Panc1 (cell line): ENCODE measurements around the gene SLC39A8.

ENCODE experiments used
- POLR2AphosphoS5 ChIP-seq: IDR thresholded peaks from 2 replicates; pipeline ENCODE4 v1.6.1; 2012; ENCODE audit warnings: mild to moderate bottlenecking, low read depth, low read length, moderate library complexity
- SIN3A ChIP-seq: IDR thresholded peaks from 2 replicates; pipeline ENCODE4 v1.6.1; 2012; ENCODE audit warnings: low read depth, mild to moderate bottlenecking, low read length, moderate library complexity, borderline replicate concordance; ENCODE audit not compliant: insufficient read depth
- TCF7L2 ChIP-seq: IDR thresholded peaks from 2 replicates; pipeline ENCODE4 v1.6.1; 2011; ENCODE audit warnings: mild to moderate bottlenecking, low read depth, low read length, inconsistent platforms
- TF ChIP-seq, protein P1 (sequence below): fragments of 450-650 bp; IDR thresholded peaks from 2 replicates; pipeline ENCODE4 v1.5.1; 2017; ENCODE audit warnings: mild to moderate bottlenecking
- TF ChIP-seq, protein P2 (sequence below), 2 experiments: IDR thresholded peaks; 2 replicates each; pipeline ENCODE4 v1.6.1; 2011 to 2012; ENCODE audit warnings: low read depth in 2 of 2, control low read depth in 1 of 2, low read length in 1 of 2, mild to moderate bottlenecking in 1 of 2, moderate library complexity in 1 of 2; ENCODE audit not compliant: insufficient read depth in 1 of 2

GRCh38 chr4:102217345-102217744 is 127.9 kb downstream of the SLC39A8 start:
- TF ChIP-seq, protein P1, sequence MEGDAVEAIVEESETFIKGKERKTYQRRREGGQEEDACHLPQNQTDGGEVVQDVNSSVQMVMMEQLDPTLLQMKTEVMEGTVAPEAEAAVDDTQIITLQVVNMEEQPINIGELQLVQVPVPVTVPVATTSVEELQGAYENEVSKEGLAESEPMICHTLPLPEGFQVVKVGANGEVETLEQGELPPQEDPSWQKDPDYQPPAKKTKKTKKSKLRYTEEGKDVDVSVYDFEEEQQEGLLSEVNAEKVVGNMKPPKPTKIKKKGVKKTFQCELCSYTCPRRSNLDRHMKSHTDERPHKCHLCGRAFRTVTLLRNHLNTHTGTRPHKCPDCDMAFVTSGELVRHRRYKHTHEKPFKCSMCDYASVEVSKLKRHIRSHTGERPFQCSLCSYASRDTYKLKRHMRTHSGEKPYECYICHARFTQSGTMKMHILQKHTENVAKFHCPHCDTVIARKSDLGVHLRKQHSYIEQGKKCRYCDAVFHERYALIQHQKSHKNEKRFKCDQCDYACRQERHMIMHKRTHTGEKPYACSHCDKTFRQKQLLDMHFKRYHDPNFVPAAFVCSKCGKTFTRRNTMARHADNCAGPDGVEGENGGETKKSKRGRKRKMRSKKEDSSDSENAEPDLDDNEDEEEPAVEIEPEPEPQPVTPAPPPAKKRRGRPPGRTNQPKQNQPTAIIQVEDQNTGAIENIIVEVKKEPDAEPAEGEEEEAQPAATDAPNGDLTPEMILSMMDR, result no peak
- no peak for TF ChIP-seq SIN3A
- TF ChIP-seq, protein P2, sequence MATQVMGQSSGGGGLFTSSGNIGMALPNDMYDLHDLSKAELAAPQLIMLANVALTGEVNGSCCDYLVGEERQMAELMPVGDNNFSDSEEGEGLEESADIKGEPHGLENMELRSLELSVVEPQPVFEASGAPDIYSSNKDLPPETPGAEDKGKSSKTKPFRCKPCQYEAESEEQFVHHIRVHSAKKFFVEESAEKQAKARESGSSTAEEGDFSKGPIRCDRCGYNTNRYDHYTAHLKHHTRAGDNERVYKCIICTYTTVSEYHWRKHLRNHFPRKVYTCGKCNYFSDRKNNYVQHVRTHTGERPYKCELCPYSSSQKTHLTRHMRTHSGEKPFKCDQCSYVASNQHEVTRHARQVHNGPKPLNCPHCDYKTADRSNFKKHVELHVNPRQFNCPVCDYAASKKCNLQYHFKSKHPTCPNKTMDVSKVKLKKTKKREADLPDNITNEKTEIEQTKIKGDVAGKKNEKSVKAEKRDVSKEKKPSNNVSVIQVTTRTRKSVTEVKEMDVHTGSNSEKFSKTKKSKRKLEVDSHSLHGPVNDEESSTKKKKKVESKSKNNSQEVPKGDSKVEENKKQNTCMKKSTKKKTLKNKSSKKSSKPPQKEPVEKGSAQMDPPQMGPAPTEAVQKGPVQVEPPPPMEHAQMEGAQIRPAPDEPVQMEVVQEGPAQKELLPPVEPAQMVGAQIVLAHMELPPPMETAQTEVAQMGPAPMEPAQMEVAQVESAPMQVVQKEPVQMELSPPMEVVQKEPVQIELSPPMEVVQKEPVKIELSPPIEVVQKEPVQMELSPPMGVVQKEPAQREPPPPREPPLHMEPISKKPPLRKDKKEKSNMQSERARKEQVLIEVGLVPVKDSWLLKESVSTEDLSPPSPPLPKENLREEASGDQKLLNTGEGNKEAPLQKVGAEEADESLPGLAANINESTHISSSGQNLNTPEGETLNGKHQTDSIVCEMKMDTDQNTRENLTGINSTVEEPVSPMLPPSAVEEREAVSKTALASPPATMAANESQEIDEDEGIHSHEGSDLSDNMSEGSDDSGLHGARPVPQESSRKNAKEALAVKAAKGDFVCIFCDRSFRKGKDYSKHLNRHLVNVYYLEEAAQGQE (IDR thresholded peaks at IDR 0.05; ENCODE audit: insufficient read depth in 1 of 2, low read depth in 2 of 2, low read length in 1 of 2), result no peak
- TF ChIP-seq POLR2AphosphoS5, result no peak
- TF ChIP-seq TCF7L2, result no peak
